Stomach (tissue), 9 donors: ENCODE data around the gene PPM1G. TPM values are rescaled to one million over a fixed set of nuclear protein-coding genes. Genes with fewer than 3 reads are reported as not detected.

Source experiments
- DNase-seq, 2 donors: peaks; one replicate each; pipeline versions ENCODE4 v3.0.0 to v3.0.0-alpha.2; 2013 to 2019
- H3K27ac ChIP-seq, 5 donors: fragments of 200-600 bp in 4 of 5; sonication (generic) in 4 of 5; one replicate each; pipeline ENCODE4 v1.5.1; 2013 to 2019; ENCODE audit warnings: mild to moderate bottlenecking in 1 of 5, moderate library complexity in 1 of 5
- H3K27me3 ChIP-seq, 3 donors: fragments of 200-600 bp; sonication (generic); one replicate each; pipeline ENCODE4 v1.5.1; 2017 to 2019; ENCODE audit warnings: mixed run types in 1 of 3
- H3K36me3 ChIP-seq, 4 donors: fragments of 200-600 bp; sonication (generic); 1 replicate in 3 of 4; 2 replicates in 1 of 4; pipeline ENCODE4 v1.5.1; 2016 to 2019
- H3K4me1 ChIP-seq, 4 donors: fragments of 200-600 bp; sonication (generic); one replicate each; pipeline ENCODE4 v1.5.1; 2016 to 2019
- H3K4me3 ChIP-seq, 4 donors: fragments of 200-600 bp; sonication (generic) in 3 of 4; one replicate each; pipeline ENCODE4 v1.5.1; 2016 to 2019; ENCODE audit warnings: mild to moderate bottlenecking in 1 of 4
- H3K9me3 ChIP-seq, 4 donors: fragments of 200-600 bp; sonication (generic); one replicate each; pipeline ENCODE4 v1.5.1; 2016 to 2019
- CTCF ChIP-seq, 7 experiments: fragments of 450-650 bp in 4 of 7; fragments of 200-600 bp in 3 of 7; sonication (generic) in 3 of 7; IDR thresholded peaks; one replicate each; pipeline ENCODE4 v1.5.1; 2016 to 2019; ENCODE audit warnings: antibody characterized with exemption in 7 of 7, control low read depth in 2 of 7, mild to moderate bottlenecking in 1 of 7
- EP300 ChIP-seq: sonication (generic); formaldehyde crosslinking; IDR thresholded peaks from one replicate; pipeline ENCODE4 v1.6.1; 2017; ENCODE audit warnings: antibody characterized with exemption
- POLR2A ChIP-seq, 4 donors: fragments of 450-650 bp; IDR thresholded peaks; one replicate each; pipeline ENCODE4 v1.6.1; 2016; ENCODE audit warnings: antibody characterized with exemption in 4 of 4, control low read depth in 2 of 4, mild to moderate bottlenecking in 1 of 4, moderate library complexity in 1 of 4
- POLR2AphosphoS5 ChIP-seq, 3 donors: sonication (generic); formaldehyde crosslinking; IDR thresholded peaks; one replicate each; pipeline ENCODE4 v1.6.1; 2016; ENCODE audit warnings: antibody characterized with exemption in 3 of 3
- WGBS, 5 donors: extraction: QIAGEN DNeasy Blood & Tissue Kit in 3 of 5; methylation state at CpG; one replicate each; pipeline versions ENCODE4 v1.1.5 to v1.1.7; 2013 to 2018; 5-methylcytosine and 5-hydroxymethylcytosine counted together
- intact Hi-C: fragments of 100-400 bp; cut with DNase I; formaldehyde crosslinking; loops from one replicate; pipeline ENCODE4 v1.15.1; 2023; ENCODE audit warnings: low total_unique reads
- polyA plus RNA-seq, 3 donors: library from polyadenylated mRNA; stranded (reverse); fragments of 200-250 nt; gene quantifications; one replicate each; pipeline ENCODE4 v1.2.3, GENCODE V29; 2013
- total RNA-seq, 5 donors: library from RNA; depleted of rRNA; stranded (reverse); fragments of >200 nt; gene quantifications; one replicate each; pipeline versions ENCODE4 v1.1.0 to v1.2.3, GENCODE V29; 2014 to 2016
- donor health status: healthy with polysubstance abuse.
- donor health status: Bipolar disorder and iron deficiency.
- donor health status: healthy.

PPM1G gene
- total and polyA plus RNA-seq, 8 donors, result 10.5 to 49.8 (median 43.6) TPM

GRCh38 chr2:27370026-27370815 is 39.2 kb downstream of the PPM1G start, which contains the start of the genes EIF2B4 and SNX17:
Gene EIF2B4, minus strand, starts transcription at chr2:27370338. Its CDS starts 24 bp downstream, at chr2:27370314.
Gene SNX17, plus strand, starts transcription at chr2:27370616. Its CDS starts 128 bp downstream, at chr2:27370744.
- Histone ChIP-seq H3K4me3 (peak within 1 kb of the TSS; percentile 91 to 97 (median 94)), H3K27me3 (no peaks in the 10 kb centered on the region), H3K4me1 (peaks cover 24 to 46% (median 38%) of the 10 kb centered on the region in 4 donors), H3K36me3 (peaks cover 48 to 68% (median 66%) of the 10 kb centered on the region in 4 donors), H3K9me3 (no peaks in the 10 kb centered on the region), H3K27ac (peak within 1 kb of the TSS; percentile 92 to 96 (median 94))
- 0 to 1% (median 1%) methylated on average over 7 to 85 of the region's 85 CpGs for WGBS, 5 donors
- TF ChIP-seq POLR2AphosphoS5 (IDR thresholded peaks at IDR 0.05) (peak; percentile 87 to 98 (median 91)), POLR2A (IDR thresholded peaks at IDR 0.05) (no peak), CTCF (IDR thresholded peaks at IDR 0.05) (peak in 5 of 7 experiments; percentile 20 to 85 (median 43))
- peak; percentile 99 to 100 for DNase-seq
- intact Hi-C loops, result no loop called here

- Histone ChIP-seq H3K27ac (peak overlapping the region; percentile 92 to 96 (median 94)), H3K9me3 (no peaks in the 10 kb centered on the region), H3K4me1 (peaks cover 24 to 46% (median 38%) of the 10 kb centered on the region in 4 donors), H3K36me3 (peaks cover 47 to 68% (median 66%) of the 10 kb centered on the region in 4 donors), H3K4me3 (peak overlapping the region; percentile 91 to 97 (median 94)), H3K27me3 (no peaks in the 10 kb centered on the region)
- 1 to 2% (median 2%) methylated on average over 12 to 18 of the region's 18 CpGs for WGBS, 5 donors
- intact Hi-C loops, result no loop called here
- peak in 1 of 7 experiments; percentile 7 for TF ChIP-seq CTCF (IDR thresholded peaks at IDR 0.05)
- TF ChIP-seq POLR2AphosphoS5 (IDR thresholded peaks at IDR 0.05), result no peak
- no peak for TF ChIP-seq EP300
- no peak for TF ChIP-seq POLR2A (IDR thresholded peaks at IDR 0.05)
- peak in 1 of 2 donors; percentile 59 for DNase-seq
Observed at GRCh38 chr2:27369471-27370025, 39.8 kb downstream of the PPM1G start.

DNA sequence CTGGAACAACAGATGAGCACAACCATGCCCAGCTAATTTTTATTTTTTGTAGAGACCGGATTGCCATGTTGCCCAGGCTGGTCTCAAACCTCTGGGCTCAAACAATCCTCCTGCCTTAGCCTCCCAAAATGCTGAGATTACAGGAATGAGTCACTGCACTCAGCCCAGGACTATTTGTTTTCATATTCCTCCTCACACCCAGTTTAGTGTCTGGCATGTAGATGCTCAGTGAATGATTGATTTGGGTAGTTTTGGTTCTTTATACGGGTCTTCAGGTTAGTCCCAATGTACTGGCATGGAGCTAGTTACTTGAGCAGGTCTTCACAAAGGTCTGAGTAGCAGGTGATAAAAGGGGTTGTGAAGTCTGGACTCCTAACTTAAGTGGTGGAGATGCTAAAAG is 45.5 kb downstream of the PPM1G start:
- intact Hi-C loops, result no loop called here
- no peak for TF ChIP-seq POLR2A (IDR thresholded peaks at IDR 0.05)
- no peak for TF ChIP-seq EP300
- no peak for TF ChIP-seq CTCF (IDR thresholded peaks at IDR 0.05)
- no peak for TF ChIP-seq POLR2AphosphoS5 (IDR thresholded peaks at IDR 0.05)
- 73 to 90% (median 87%) methylated on average over 2 of the region's 2 CpGs for WGBS, 5 donors
- H3K4me1 ChIP-seq, result peaks cover 5 to 11% (median 7%) of the 10 kb centered on the region in 4 donors
- H3K27ac ChIP-seq, result no peak overlapping the region
- peaks cover 37 to 59% (median 58%) of the 10 kb centered on the region in 4 donors for H3K36me3 ChIP-seq
- H3K27me3 ChIP-seq, result no peaks in the 10 kb centered on the region
- no peaks in the 10 kb centered on the region for H3K9me3 ChIP-seq
- no peak overlapping the region for H3K4me3 ChIP-seq
- DNase-seq, result no peak

DNA sequence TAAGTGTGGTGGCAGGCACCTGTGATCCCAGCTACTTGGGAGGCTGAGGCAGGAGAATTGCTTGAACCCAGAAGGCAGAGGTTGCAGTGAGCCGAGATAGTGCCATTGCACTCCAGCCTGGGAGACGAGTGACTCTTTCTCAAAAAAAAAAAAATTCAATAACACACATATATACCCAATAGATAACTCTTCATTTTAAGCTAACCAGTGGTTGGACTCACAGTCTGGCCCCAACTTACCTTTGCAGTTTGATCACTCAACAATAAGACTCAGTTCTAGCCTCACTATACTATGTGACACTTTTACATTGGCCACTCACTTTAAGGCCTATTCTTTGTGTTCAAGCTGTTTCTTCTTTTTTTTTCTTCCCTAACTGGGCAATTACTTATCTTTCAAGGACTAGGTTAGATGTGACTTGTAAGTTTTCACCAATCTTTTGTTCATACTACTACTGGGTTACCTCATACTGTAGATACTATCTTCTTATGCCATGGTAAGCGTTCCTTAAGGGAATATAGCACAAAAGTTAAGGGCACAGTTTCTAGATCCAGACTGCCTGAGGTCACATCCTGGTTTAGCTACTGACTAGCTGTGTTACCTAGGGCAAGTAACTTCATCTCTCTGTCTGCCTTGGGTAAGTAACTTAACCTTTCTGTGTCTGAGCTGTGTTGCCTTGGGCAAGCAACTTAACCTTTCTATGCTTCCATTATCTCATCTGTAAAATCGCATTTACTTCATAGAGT is 46.5 kb downstream of the PPM1G start:
- Histone ChIP-seq H3K4me3 (no peak overlapping the region), H3K36me3 (peaks cover 37 to 49% (median 47%) of the 10 kb centered on the region in 4 donors), H3K4me1 (peaks cover 0 to 8% (median 7%) of the 10 kb centered on the region in 4 donors), H3K27ac (no peak overlapping the region), H3K9me3 (no peaks in the 10 kb centered on the region), H3K27me3 (no peaks in the 10 kb centered on the region)
- intact Hi-C loops, result no loop called here
- DNase-seq, result no peak
- no peak for TF ChIP-seq EP300
- TF ChIP-seq POLR2A (IDR thresholded peaks at IDR 0.05), result no peak
- no peak for TF ChIP-seq CTCF (IDR thresholded peaks at IDR 0.05)
- no peak for TF ChIP-seq POLR2AphosphoS5 (IDR thresholded peaks at IDR 0.05)
- WGBS, 5 donors, result 86 to 95% (median 91%) methylated on average over 4 of the region's 4 CpGs
